Measurements from ENCODE around the gene ZNF775.

The ZNF775 gene

GRCh38 chr7:150378853-150379440 lies at the start of gene ZNF775:
ZNF775 (plus strand) TSS chr7:150379330; CDS start chr7:150388471, 9,141 bp downstream.
- peaks cover 51% of the 10 kb centered on the region for H3K4me1 ChIP-seq (ENCODE audit: insufficient read depth, low read length)
- peak within 1 kb of the TSS; percentile 77 for H3K9ac ChIP-seq (ENCODE audit: low read depth, low read length)
- H3K36me3 ChIP-seq (ENCODE audit: insufficient read depth, low read length) = no peaks in the 10 kb centered on the region
- H3K9me3 ChIP-seq (ENCODE audit: control insufficient read depth, insufficient read depth, low read length) = no peaks in the 10 kb centered on the region

- Histone ChIP-seq H3K4me1 (ENCODE audit: insufficient read depth, low read length) (peaks cover 19% of the 10 kb centered on the region; the same call in 1 of the 2 replicates), H3K9ac (ENCODE audit: low read depth, low read length) (no peak overlapping the region), H3K9me3 (ENCODE audit: control insufficient read depth, insufficient read depth, low read length) (no peaks in the 10 kb centered on the region), H3K36me3 (ENCODE audit: insufficient read depth, low read length) (peaks cover 15% of the 10 kb centered on the region; the same call in 1 of the 2 replicates)
These were observed 49.6 kb upstream of the ZNF775 start for GRCh38 chr7:150329331-150330120.

- Histone ChIP-seq H3K4me1 (ENCODE audit: insufficient read depth, low read length) (peaks cover 15% of the 10 kb centered on the region; the same call in 1 of the 2 replicates), H3K9ac (ENCODE audit: low read depth, low read length) (no peak overlapping the region), H3K36me3 (ENCODE audit: insufficient read depth, low read length) (peaks cover 15% of the 10 kb centered on the region; the same call in 1 of the 2 replicates), H3K9me3 (ENCODE audit: control insufficient read depth, insufficient read depth, low read length) (no peaks in the 10 kb centered on the region)
These were observed 48.8 kb upstream of the ZNF775 start for GRCh38 chr7:150330211-150330885.

- Histone ChIP-seq H3K9me3 (ENCODE audit: control insufficient read depth, insufficient read depth, low read length) (no peaks in the 10 kb centered on the region), H3K9ac (ENCODE audit: low read depth, low read length) (no peak overlapping the region), H3K36me3 (ENCODE audit: insufficient read depth, low read length) (peaks cover 5% of the 10 kb centered on the region; the same call in 1 of the 2 replicates), H3K4me1 (ENCODE audit: insufficient read depth, low read length) (peaks cover 21% of the 10 kb centered on the region)
These were observed 46.1 kb upstream of the ZNF775 start for GRCh38 chr7:150332852-150333635.

GRCh38 chr7:150333659-150334058 lies 45.5 kb upstream of the ZNF775 start:
- Histone ChIP-seq H3K36me3 (ENCODE audit: insufficient read depth, low read length) (peaks cover 5% of the 10 kb centered on the region; the same call in 1 of the 2 replicates), H3K9ac (ENCODE audit: low read depth, low read length) (no peak overlapping the region), H3K4me1 (ENCODE audit: insufficient read depth, low read length) (peaks cover 19% of the 10 kb centered on the region), H3K9me3 (ENCODE audit: control insufficient read depth, insufficient read depth, low read length) (no peaks in the 10 kb centered on the region)

- H3K4me1 ChIP-seq (ENCODE audit: insufficient read depth, low read length) = peaks cover 15% of the 10 kb centered on the region
- no peaks in the 10 kb centered on the region for H3K9me3 ChIP-seq (ENCODE audit: control insufficient read depth, insufficient read depth, low read length)
- H3K9ac ChIP-seq (ENCODE audit: low read depth, low read length) = no peak overlapping the region
- H3K36me3 ChIP-seq (ENCODE audit: insufficient read depth, low read length) = peaks cover 5% of the 10 kb centered on the region; the same call in 1 of the 2 replicates
These were observed 45.0 kb upstream of the ZNF775 start for GRCh38 chr7:150334108-150334507.

GRCh38 chr7:150335108-150335773 lies 43.9 kb upstream of the ZNF775 start:
- Histone ChIP-seq H3K9me3 (ENCODE audit: control insufficient read depth, insufficient read depth, low read length) (no peaks in the 10 kb centered on the region), H3K4me1 (ENCODE audit: insufficient read depth, low read length) (peaks cover 6% of the 10 kb centered on the region), H3K9ac (ENCODE audit: low read depth, low read length) (no peak overlapping the region), H3K36me3 (ENCODE audit: insufficient read depth, low read length) (no peaks in the 10 kb centered on the region)

GRCh38 chr7:150335774-150336112 lies 43.4 kb upstream of the ZNF775 start:
- Histone ChIP-seq H3K9me3 (ENCODE audit: control insufficient read depth, insufficient read depth, low read length) (no peaks in the 10 kb centered on the region), H3K4me1 (ENCODE audit: insufficient read depth, low read length) (peaks cover 6% of the 10 kb centered on the region), H3K9ac (ENCODE audit: low read depth, low read length) (no peak overlapping the region), H3K36me3 (ENCODE audit: insufficient read depth, low read length) (no peaks in the 10 kb centered on the region)

- Histone ChIP-seq H3K4me1 (ENCODE audit: insufficient read depth, low read length) (peaks cover 6% of the 10 kb centered on the region), H3K9me3 (ENCODE audit: control insufficient read depth, insufficient read depth, low read length) (no peaks in the 10 kb centered on the region), H3K9ac (ENCODE audit: low read depth, low read length) (no peak overlapping the region), H3K36me3 (ENCODE audit: insufficient read depth, low read length) (no peaks in the 10 kb centered on the region)
These were observed 42.4 kb upstream of the ZNF775 start for GRCh38 chr7:150336746-150337145.

GRCh38 chr7:150337179-150337578 lies 42.0 kb upstream of the ZNF775 start:
- Histone ChIP-seq H3K4me1 (ENCODE audit: insufficient read depth, low read length) (peaks cover 6% of the 10 kb centered on the region), H3K9ac (ENCODE audit: low read depth, low read length) (no peak overlapping the region), H3K36me3 (ENCODE audit: insufficient read depth, low read length) (no peaks in the 10 kb centered on the region), H3K9me3 (ENCODE audit: control insufficient read depth, insufficient read depth, low read length) (no peaks in the 10 kb centered on the region)

GRCh38 chr7:150337659-150338081 lies 41.5 kb upstream of the ZNF775 start:
- H3K9me3 ChIP-seq (ENCODE audit: control insufficient read depth, insufficient read depth, low read length) = no peaks in the 10 kb centered on the region
- peaks cover 7% of the 10 kb centered on the region for H3K4me1 ChIP-seq (ENCODE audit: insufficient read depth, low read length)
- H3K9ac ChIP-seq (ENCODE audit: low read depth, low read length) = no peak overlapping the region
- no peaks in the 10 kb centered on the region for H3K36me3 ChIP-seq (ENCODE audit: insufficient read depth, low read length)

GRCh38 chr7:150338166-150338829 lies 40.8 kb upstream of the ZNF775 start:
- Histone ChIP-seq H3K4me1 (ENCODE audit: insufficient read depth, low read length) (peaks cover 9% of the 10 kb centered on the region), H3K36me3 (ENCODE audit: insufficient read depth, low read length) (no peaks in the 10 kb centered on the region), H3K9ac (ENCODE audit: low read depth, low read length) (no peak overlapping the region), H3K9me3 (ENCODE audit: control insufficient read depth, insufficient read depth, low read length) (no peaks in the 10 kb centered on the region)

- Histone ChIP-seq H3K36me3 (ENCODE audit: insufficient read depth, low read length) (no peaks in the 10 kb centered on the region), H3K9me3 (ENCODE audit: control insufficient read depth, insufficient read depth, low read length) (no peaks in the 10 kb centered on the region), H3K9ac (ENCODE audit: low read depth, low read length) (no peak overlapping the region), H3K4me1 (ENCODE audit: insufficient read depth, low read length) (peaks cover 9% of the 10 kb centered on the region)
These were observed 39.7 kb upstream of the ZNF775 start for GRCh38 chr7:150339409-150339809.

Data from ES-I3 (cell line).